HT-29 (cell line): ENCODE measurements around the gene HAUS2. TPM values are rescaled to one million over a fixed set of nuclear protein-coding genes. Genes with fewer than 3 reads are reported as not detected.
"Not testable (repeated sequence)": the region's sequence is repeated elsewhere in the genome, so short reads cannot be mapped to it uniquely, and the experiment has no call there.

Experiments
- DNase-seq: peaks from one replicate; pipeline ENCODE4 v3.0.0-alpha.2; 2015; ENCODE audit warnings: low spot score
- total RNA-seq: library from RNA; depleted of rRNA; stranded (reverse); fragments of >200 nt; shearing (Covaris generic); gene quantifications from 2 replicates; pipeline ENCODE4 v1.2.3, GENCODE V29; 2014

The HAUS2 gene
- total RNA-seq, 1 experiment from 2014 or later, result 24.0 TPM

DNA sequence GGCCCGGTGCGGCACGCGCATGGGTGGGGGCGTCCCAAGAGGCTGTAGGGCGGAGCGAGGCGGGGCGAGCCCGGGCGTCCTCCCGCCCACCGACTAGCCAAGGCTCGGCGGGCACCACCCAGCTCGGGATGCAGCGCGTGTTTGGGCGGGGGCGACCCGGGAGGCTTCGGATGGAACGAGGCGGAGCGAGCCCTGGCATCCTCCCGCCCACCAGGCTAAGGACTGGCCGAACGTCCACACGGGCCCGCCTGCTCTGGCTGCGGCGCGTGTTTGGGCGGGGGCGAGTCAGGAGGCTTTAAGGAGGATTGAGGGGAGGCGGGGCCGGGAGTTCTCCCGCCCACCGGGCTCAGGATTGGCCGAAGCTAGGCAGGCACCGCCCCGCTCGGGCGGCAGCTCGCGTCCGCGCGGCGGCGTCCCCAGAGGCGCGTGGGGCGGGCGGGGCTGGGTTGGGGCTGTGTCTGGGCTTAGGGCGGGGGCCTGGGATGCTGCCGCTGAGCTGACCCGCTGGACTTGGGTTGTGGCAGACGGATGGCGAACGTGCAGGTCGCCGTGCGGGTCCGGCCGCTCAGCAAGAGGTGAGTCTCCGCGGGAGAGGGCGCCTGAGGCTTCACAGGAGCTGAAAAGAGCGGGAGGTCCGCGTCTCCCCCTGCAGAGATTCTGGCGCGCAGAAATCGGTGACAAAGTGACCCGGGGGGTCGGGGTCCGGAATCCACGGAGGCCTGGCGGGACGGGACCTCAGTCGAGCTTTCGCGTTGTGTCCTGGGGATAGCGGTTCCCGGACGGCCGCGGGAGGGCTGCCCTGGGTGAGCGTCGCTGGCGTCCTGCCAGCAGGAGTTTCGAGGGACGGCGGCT, 26.8 kb downstream of the HAUS2 start, which contains the start of gene STARD9:
Gene STARD9, plus strand, starts transcription at position 419 of the 852 bp plus-strand sequence. Its CDS starts 110 bp downstream, at position 529.
- DNase-seq, result peak; percentile 99

DNA sequence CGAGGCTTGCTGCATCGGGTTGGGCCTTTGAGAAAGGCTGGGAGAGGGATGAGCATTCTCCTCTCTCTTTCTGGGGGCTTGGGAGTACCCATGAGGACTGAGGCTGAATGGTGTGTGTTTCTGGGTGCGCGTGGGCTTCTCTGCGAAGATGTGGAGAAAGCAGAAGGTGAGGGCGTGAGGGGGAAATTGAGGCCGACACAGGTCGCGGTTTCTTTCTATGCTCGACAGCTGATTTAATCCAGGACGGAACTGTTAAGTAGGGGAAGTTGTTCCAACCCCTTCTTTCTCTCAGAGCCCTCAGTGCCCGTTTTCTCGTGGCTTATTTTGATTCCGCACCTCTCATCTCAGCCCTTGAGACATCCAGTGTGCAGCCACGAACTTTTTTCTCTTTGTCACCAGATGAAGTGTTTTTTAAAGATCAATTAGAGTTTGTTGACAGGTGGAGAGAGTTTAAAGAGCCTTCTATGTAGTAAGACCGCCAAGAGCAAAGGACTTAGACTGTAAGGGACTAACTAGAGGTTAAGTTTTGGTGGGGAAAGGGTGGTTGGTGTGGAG, 27.5 kb downstream of the HAUS2 start:
- DNase-seq, result no peak

- DNase-seq, result no peak
These were observed 28.1 kb downstream of the HAUS2 start for GRCh38 chr15:42576776-42577175.

- DNase-seq, result no peak
These were observed 28.9 kb downstream of the HAUS2 start for GRCh38 chr15:42577514-42578031.

DNA sequence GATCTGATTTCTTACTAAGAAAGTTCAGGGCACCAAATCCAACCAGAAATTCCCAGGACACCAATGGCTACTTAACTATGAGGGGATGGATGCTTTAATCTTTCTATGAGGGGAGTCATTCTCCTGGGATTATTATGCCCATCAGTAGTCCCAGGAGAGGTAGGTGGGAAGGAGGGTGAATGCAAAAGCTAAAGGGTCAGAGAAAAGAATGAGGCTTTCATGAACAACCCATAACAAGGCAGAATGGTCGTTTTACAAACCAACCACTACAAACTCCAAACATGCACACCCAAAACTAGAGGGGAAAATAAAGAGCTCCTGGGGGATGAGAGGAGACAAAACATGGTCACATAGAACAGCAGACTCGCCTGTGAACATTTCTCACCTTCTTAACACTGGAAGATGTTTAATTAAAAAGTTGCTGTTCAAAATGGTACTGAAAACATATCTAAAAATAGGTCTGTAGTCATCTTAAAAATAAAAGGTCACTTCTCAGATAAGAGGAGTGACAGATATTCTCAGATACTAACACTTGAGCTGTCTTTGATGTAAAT, 30.4 kb downstream of the HAUS2 start:
- DNase-seq, result no peak

DNA sequence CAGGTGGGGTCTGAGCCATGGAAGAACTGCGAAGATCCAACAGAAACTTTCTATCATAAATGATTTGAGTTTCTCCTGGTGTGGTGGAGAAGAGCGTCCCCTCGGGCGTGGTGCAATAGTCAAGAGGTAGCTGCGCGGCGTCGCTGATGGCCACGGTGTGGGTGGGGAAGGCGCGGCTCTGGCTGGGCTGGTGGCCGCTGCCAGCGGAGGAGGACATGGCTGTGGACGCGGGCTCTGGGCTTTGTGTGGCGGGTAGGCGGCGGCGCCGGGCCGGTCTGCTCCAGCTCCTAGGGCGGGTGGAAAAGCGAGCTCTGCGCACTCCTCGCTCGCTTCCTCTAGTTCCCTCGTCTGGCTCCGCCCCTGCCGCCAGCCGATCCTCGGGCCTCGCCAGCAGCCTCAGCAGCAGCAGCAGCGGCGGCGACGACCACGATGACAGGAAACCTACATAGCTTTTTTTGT, 32.7 kb downstream of the HAUS2 start:
- DNase-seq, result peak; percentile 85

GRCh38 chr15:42582569-42583375, 34.1 kb downstream of the HAUS2 start:
- DNase-seq, result no peak

DNA sequence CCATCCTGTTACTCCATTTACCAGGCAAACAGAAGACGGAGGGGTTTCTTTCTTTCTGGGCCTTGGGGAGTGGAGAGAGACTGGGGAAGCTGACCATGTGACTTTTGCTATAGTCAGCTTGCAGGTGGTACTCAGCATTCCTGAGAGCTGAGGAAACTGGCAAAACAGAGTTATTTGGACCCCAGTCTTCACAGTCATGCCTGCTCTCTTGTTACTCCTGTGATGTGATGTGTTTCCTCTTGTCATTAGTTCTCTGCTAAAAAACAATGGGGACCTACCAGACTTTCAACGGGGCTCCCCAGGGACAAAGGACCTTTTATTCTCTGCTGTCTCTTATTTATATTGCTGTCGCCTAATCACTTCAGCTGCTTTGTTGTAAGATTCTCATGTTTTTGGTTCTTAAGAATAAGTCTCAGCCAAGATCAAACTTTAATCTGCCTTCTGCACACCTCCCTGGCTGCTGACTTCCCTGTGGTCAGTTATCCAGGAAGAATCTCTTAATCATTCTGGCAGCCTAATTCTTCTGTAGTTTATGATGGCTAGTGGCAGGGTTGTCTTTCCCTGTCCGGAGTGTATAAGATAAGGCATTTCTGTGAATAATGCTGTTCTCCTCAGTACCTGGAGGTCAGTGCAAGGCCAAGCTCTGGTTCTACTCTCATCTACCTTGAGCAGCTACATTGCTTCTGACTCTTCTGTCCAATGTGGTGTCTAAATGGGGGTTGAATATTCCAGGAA, 35.6 kb downstream of the HAUS2 start:
- no peak for DNase-seq

GRCh38 chr15:42590619-42591237, 42.1 kb downstream of the HAUS2 start:
- no peak for DNase-seq

- DNase-seq, result peak; percentile 55
These were observed 42.7 kb downstream of the HAUS2 start for GRCh38 chr15:42591238-42591934.

DNA sequence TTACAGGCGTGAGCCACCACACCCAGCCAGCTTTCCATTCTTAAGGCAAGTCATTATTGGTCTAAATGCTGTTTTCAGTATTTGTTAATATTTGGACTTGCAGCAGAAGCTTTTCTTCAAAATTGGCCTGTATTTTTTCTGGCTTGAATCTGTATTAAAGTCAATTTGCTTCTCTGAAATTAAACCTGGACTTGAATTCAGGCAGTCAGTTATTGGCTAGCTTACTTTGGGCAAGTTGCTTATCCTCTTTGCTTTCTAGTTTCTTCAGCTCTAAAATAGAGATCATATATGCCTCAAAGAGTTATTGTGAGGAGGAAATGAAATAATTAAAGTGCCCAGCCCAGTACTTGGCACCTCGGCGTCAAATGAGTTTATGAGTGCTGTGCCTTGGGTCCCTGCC, 44.1 kb downstream of the HAUS2 start:
- DNase-seq, result no peak

DNA sequence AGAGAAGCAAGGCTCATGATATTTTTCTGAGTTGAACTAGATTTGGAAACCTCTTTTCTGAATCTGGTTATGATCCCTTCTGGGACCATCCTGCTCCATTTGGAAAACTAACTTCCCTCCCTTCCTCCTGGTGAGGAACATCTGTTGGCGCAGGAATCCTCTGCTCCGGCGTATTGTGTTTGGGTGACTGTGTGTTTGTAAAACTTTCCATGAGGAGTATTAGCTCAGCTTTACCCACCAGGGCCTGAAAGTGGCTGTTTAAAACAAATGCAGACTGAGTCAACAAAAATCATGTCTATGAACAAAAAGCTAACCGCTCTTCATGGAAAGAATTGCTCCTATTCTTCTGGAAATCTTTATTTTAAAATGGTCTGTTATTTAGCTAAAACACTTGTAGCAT, 44.5 kb downstream of the HAUS2 start:
- no peak for DNase-seq

GRCh38 chr15:42594095-42594494, 45.5 kb downstream of the HAUS2 start:
- no peak for DNase-seq

GRCh38 chr15:42595626-42596240, 47.1 kb downstream of the HAUS2 start:
- no peak for DNase-seq

DNA sequence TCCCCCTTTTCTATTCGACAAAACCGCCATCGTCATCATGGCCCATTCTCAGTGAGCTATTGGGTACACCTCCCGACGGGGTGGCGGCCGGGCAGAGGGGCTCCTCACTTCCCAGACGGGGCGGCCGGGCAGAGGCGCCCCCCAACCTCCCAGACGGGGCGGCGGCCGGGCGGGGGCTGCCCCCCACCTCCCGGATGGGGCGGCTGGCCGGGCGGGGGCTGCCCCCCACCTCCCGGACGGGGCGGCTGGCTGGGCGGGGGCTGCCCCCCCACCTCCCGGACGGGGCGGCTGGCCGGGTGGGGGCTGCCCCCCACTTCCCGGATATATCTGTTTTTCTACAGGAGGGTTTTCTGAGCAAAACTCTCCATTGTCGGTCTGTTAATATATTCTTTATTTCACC, 52.7 kb downstream of the HAUS2 start:
- not testable (repeated sequence) for DNase-seq

- DNase-seq, result no peak
These were observed 53.9 kb downstream of the HAUS2 start for GRCh38 chr15:42602501-42602900.

- no peak for DNase-seq
These were observed 55.3 kb downstream of the HAUS2 start for GRCh38 chr15:42603978-42604377.

DNA sequence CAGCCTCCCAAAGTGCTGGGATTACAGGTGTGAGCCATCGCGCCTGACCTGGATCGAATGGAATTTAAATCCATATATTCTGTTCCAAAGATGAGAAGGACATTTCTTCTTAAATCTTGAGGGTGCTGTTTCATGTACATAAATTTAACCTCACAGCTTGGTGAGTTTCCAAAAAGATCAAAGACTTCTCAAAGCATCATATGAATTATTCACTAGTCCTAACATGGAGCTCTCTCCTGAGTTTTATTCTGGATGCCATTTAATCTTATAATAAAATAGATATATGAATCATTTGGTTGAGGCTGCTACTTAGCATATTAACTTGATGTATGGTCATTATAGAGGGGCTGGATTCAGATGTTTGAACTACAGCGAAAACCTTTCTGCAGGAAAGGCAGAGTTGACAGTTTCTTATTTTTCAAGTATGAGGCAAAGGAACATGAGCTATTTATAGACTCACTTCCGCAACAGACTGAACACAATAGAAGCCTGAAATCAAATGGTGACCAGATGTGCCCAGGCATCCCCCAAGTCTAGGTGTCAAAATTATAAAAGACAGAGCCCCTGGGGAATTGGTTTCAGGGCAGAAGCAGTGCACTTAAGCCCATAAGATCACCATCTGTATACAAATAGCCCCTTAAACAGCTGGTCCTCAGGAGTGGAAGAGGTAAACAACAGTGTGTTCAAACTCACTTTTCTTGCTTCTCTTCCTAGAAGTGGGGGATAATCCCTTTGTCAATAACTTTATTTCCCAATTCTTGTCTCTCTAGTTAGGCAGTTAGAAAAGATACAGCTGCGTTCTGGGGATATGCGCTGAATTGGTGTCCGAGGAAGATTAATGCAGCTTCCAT, 56.5 kb downstream of the HAUS2 start:
- DNase-seq, result no peak
